Thymus (tissue), 11 donors: ENCODE results near the gene HS2ST1. TPM values are rescaled to one million over a fixed set of nuclear protein-coding genes. Genes with fewer than 3 reads are reported as not detected.
A peak's percentile ranks its signal among the peaks of the same experiment; 100 is the strongest.

ENCODE experiments used
- DNase-seq, 9 donors: peaks; one replicate each; pipeline ENCODE4 v3.0.0-alpha.2; 2013; ENCODE audit warnings: low spot score in 9 of 9, low read depth in 6 of 9, missing footprints in 1 of 9
- H3K27ac ChIP-seq, 2 donors: one replicate each; pipeline ENCODE4 v1.5.1; 2013; ENCODE audit warnings: control low read depth in 1 of 2, low read depth in 1 of 2, low read length in 1 of 2, mild to moderate bottlenecking in 1 of 2, moderate library complexity in 1 of 2
- H3K27me3 ChIP-seq, 2 donors: one replicate each; pipeline ENCODE4 v1.5.1; 2013; ENCODE audit warnings: low read length in 1 of 2; ENCODE audit not compliant: control insufficient read depth in 2 of 2, insufficient read depth in 1 of 2
- H3K36me3 ChIP-seq, 2 donors: one replicate each; pipeline ENCODE4 v1.5.1; 2013; ENCODE audit warnings: low read length in 1 of 2, mild to moderate bottlenecking in 1 of 2, moderate library complexity in 1 of 2; ENCODE audit not compliant: control insufficient read depth in 2 of 2, insufficient read depth in 2 of 2
- H3K4me1 ChIP-seq, 2 donors: one replicate each; pipeline ENCODE4 v1.5.1; 2013; ENCODE audit warnings: low read length in 2 of 2; ENCODE audit not compliant: control insufficient read depth in 2 of 2, insufficient read depth in 2 of 2
- H3K4me3 ChIP-seq, 2 donors: one replicate each; pipeline ENCODE4 v1.5.1; 2013; ENCODE audit warnings: low read length in 2 of 2, control low read depth in 1 of 2, mild to moderate bottlenecking in 1 of 2
- H3K9me3 ChIP-seq, 2 donors: one replicate each; pipeline ENCODE4 v1.5.1; 2013; ENCODE audit warnings: low read length in 1 of 2, mild to moderate bottlenecking in 1 of 2; ENCODE audit not compliant: control insufficient read depth in 2 of 2, insufficient read depth in 1 of 2
- WGBS: extraction: QIAGEN DNeasy Blood & Tissue Kit; methylation state at CpG from one replicate; pipeline ENCODE4 v1.1.7; 2013; 5-methylcytosine and 5-hydroxymethylcytosine counted together
- polyA plus RNA-seq: library from polyadenylated mRNA; stranded (reverse); fragments of 200-250 nt; gene quantifications from one replicate; pipeline ENCODE4 v1.2.3, GENCODE V29; 2013
- total RNA-seq: library from RNA; stranded (reverse); fragments of 120-200 nt; gene quantifications from one replicate; pipeline ENCODE4 v1.2.4, GENCODE V29; 2013
- donor health status: healthy.

HS2ST1 gene
- total and polyA plus RNA-seq, 2 donors = 9.7 to 11.5 TPM

GRCh38 chr1:87030740-87031690, 116.6 kb downstream of the HS2ST1 start:
- Histone ChIP-seq H3K36me3 (no peaks in the 10 kb centered on the region), H3K27me3 (no peaks in the 10 kb centered on the region), H3K27ac (no peak overlapping the region), H3K4me3 (no peak overlapping the region), H3K4me1 (no peaks in the 10 kb centered on the region), H3K9me3 (no peaks in the 10 kb centered on the region)
- WGBS = 98% methylated on average over 9 of the region's 9 CpGs
- DNase-seq = no peak

DNA sequence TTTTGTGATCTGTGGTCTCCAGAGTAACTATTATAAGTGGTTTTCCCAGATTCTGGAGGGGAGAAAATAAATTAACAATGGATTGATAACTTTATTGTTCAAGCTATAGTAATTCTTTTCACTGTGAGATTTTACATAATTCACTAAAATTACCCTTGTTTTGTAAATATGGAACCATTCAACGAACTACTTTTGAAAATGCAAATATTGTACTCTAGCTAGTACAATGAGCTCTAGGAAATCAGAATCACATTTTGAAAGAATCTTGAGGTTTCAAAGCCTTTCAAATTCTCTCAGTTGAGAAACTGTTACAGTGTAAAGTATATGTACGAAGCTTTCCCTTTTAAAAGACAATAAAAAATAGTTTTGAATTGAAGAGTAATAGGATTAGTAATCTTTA, 119.9 kb downstream of the HS2ST1 start:
- no peaks in the 10 kb centered on the region for H3K36me3 ChIP-seq
- H3K9me3 ChIP-seq = no peaks in the 10 kb centered on the region
- no peak overlapping the region for H3K4me3 ChIP-seq
- no peak for DNase-seq
- no peaks in the 10 kb centered on the region for H3K27me3 ChIP-seq
- 98% methylated on average over 2 of the region's 2 CpGs for WGBS
- no peak overlapping the region for H3K27ac ChIP-seq
- no peaks in the 10 kb centered on the region for H3K4me1 ChIP-seq

DNA sequence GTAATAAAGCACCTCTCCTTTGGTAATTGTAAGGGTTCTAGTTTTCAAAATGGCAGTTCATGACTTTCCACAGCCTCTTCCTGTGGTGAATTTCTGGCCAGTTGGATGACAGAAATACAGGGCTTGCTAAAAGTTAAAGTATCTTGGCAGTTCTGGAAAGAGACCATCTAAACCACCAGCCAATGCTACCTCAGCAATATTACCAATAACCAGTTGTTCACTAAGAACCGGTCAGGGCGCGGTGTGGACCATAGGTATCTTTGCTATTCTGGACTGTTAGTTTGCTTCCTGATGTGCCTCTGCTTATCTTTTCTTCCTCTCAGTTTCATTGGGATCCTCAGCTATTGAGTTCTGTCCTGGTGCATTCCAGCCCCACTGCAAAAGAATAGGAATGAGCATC, 124.7 kb downstream of the HS2ST1 start:
- Histone ChIP-seq H3K27me3 (no peaks in the 10 kb centered on the region), H3K9me3 (no peaks in the 10 kb centered on the region), H3K36me3 (no peaks in the 10 kb centered on the region), H3K27ac (no peak overlapping the region), H3K4me3 (no peak overlapping the region), H3K4me1 (no peaks in the 10 kb centered on the region)
- no peak for DNase-seq
- WGBS = over 99% methylated on average over 3 of the region's 3 CpGs

- no peak overlapping the region for H3K4me3 ChIP-seq
- no peaks in the 10 kb centered on the region for H3K27me3 ChIP-seq
- H3K27ac ChIP-seq = peak overlapping the region in 1 of 2 donors; percentile 63
- peaks cover 13 to 17% of the 10 kb centered on the region in 2 donors for H3K4me1 ChIP-seq
- DNase-seq = peak in 1 of 9 donors; percentile 45
- H3K36me3 ChIP-seq = no peaks in the 10 kb centered on the region
- WGBS = 42% methylated on average over 4 of the region's 4 CpGs
- no peaks in the 10 kb centered on the region for H3K9me3 ChIP-seq
Measured at GRCh38 chr1:87042111-87042811, 127.8 kb downstream of the HS2ST1 start.

DNA sequence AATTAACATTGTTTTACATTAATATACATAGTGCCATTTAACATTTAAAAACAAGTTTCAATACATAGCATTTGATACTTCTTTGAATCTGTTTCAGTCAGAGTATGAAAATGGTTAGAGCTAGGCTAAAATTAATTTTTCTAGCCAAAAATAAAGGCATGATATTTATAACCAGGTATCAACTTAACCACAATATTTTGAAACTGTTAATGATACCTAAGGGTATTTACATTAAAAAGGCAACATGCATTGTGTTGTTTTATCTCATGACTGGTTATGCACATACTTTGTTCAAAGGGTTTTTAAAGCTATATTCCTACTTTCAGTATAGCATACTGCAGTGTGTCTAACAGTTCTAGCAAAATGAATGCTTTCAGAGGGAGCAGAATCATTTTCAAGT, 130.0 kb downstream of the HS2ST1 start:
- H3K27me3 ChIP-seq = no peaks in the 10 kb centered on the region
- H3K4me1 ChIP-seq = peaks cover 13 to 17% of the 10 kb centered on the region in 2 donors
- H3K4me3 ChIP-seq = no peak overlapping the region
- no peaks in the 10 kb centered on the region for H3K9me3 ChIP-seq
- H3K27ac ChIP-seq = peak overlapping the region in 1 of 2 donors; percentile 15
- DNase-seq = no peak
- no peaks in the 10 kb centered on the region for H3K36me3 ChIP-seq

- DNase-seq = peak in 7 of 9 donors; percentile 34 to 86 (median 53)
- H3K36me3 ChIP-seq = no peaks in the 10 kb centered on the region
- WGBS = 42% methylated on average over 5 of the region's 5 CpGs
- no peaks in the 10 kb centered on the region for H3K9me3 ChIP-seq
- H3K27me3 ChIP-seq = no peaks in the 10 kb centered on the region
- peaks cover 13 to 17% of the 10 kb centered on the region in 2 donors for H3K4me1 ChIP-seq
- H3K27ac ChIP-seq = peak overlapping the region; percentile 53 to 56
- H3K4me3 ChIP-seq = no peak overlapping the region
Measured at GRCh38 chr1:87044840-87045239, 130.4 kb downstream of the HS2ST1 start.

- Histone ChIP-seq H3K27ac (peak overlapping the region; percentile 56 to 80), H3K4me3 (no peak overlapping the region), H3K36me3 (no peaks in the 10 kb centered on the region), H3K4me1 (peaks cover 13 to 17% of the 10 kb centered on the region in 2 donors), H3K9me3 (no peaks in the 10 kb centered on the region), H3K27me3 (no peaks in the 10 kb centered on the region)
- 25% methylated on average over 5 of the region's 5 CpGs for WGBS
- peak in 8 of 9 donors; percentile 32 to 88 (median 64) for DNase-seq
Measured at GRCh38 chr1:87045761-87046304, 131.4 kb downstream of the HS2ST1 start.

- no peak for DNase-seq
- no peaks in the 10 kb centered on the region for H3K9me3 ChIP-seq
- H3K4me1 ChIP-seq = peaks cover 13 to 17% of the 10 kb centered on the region in 2 donors
- H3K36me3 ChIP-seq = no peaks in the 10 kb centered on the region
- no peak overlapping the region for H3K4me3 ChIP-seq
- H3K27me3 ChIP-seq = no peaks in the 10 kb centered on the region
- WGBS = 85% methylated on average over 4 of the region's 4 CpGs
- no peak overlapping the region for H3K27ac ChIP-seq
Measured at GRCh38 chr1:87046951-87047350, 132.5 kb downstream of the HS2ST1 start.

GRCh38 chr1:87048237-87048636, 133.8 kb downstream of the HS2ST1 start:
- WGBS = over 99% methylated on average over 3 of the region's 3 CpGs
- Histone ChIP-seq H3K27me3 (no peaks in the 10 kb centered on the region), H3K4me3 (no peak overlapping the region), H3K9me3 (no peaks in the 10 kb centered on the region), H3K36me3 (no peaks in the 10 kb centered on the region), H3K27ac (no peak overlapping the region), H3K4me1 (peaks cover 13 to 17% of the 10 kb centered on the region in 2 donors)
- no peak for DNase-seq
